RWPE1 (cell line): Measurements from ENCODE around the gene LRP1B.

Experiments
- CTCF ChIA-PET: fragments of 350-600 bp; sonication (Branson Sonifier 250); formaldehyde crosslinking; extraction: SDS; loops from one replicate; lab custom pipeline; 2021; lab: Yijun Ruan, JAX
- POLR2A ChIA-PET: fragments of 400-600 bp; formaldehyde crosslinking; extraction: SDS; loops from one replicate; lab custom pipeline; 2020; ENCODE audit warnings: antibody characterized with exemption; ENCODE audit not compliant: low non-redundant PET; lab: Yijun Ruan, JAX
- DNase-seq: peaks from one replicate; pipeline ENCODE4 v3.0.0; 2012; ENCODE audit warnings: low spot score
- H3K27ac ChIP-seq: fragments of 450-650 bp; 2 replicates; pipeline ENCODE4 v1.5.1; 2017
- TF ChIP-seq, protein P1 (sequence below): fragments of 450-650 bp; conservative IDR thresholded peaks from 2 replicates; pipeline ENCODE4 v1.5.1; 2017; ENCODE audit warnings: low read depth, mild to moderate bottlenecking

The LRP1B gene

DNA sequence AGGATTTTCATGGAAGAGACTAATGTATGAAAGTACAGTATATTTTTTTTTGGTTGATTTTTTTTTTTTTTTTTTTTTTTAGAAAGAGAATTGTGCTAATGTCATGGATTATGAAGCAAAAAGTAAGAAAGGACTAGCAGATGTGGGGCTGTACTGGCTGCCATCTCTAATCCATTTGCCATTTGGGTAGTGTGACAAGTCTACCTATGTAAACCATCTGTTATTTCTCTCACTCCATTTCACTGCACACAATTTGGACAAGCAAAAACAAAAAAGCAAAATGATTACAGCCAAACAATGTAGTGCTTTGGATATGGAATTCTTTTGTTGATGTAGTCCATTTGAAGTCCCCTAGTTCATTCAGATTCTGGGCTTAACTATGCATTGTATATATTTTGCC lies 1355.4 kb downstream of the LRP1B start:
- POLR2A ChIA-PET = no interaction called here
- DNase-seq = no peak
- TF ChIP-seq, protein P1, sequence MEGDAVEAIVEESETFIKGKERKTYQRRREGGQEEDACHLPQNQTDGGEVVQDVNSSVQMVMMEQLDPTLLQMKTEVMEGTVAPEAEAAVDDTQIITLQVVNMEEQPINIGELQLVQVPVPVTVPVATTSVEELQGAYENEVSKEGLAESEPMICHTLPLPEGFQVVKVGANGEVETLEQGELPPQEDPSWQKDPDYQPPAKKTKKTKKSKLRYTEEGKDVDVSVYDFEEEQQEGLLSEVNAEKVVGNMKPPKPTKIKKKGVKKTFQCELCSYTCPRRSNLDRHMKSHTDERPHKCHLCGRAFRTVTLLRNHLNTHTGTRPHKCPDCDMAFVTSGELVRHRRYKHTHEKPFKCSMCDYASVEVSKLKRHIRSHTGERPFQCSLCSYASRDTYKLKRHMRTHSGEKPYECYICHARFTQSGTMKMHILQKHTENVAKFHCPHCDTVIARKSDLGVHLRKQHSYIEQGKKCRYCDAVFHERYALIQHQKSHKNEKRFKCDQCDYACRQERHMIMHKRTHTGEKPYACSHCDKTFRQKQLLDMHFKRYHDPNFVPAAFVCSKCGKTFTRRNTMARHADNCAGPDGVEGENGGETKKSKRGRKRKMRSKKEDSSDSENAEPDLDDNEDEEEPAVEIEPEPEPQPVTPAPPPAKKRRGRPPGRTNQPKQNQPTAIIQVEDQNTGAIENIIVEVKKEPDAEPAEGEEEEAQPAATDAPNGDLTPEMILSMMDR = no peak
- CTCF ChIA-PET = interaction anchor here (0.7 kb wide), 1 partner anchor 136 kb away, joined by 5 read pairs; no protein-coding TSS in a partner anchor
- no peak overlapping the region for H3K27ac ChIP-seq

DNA sequence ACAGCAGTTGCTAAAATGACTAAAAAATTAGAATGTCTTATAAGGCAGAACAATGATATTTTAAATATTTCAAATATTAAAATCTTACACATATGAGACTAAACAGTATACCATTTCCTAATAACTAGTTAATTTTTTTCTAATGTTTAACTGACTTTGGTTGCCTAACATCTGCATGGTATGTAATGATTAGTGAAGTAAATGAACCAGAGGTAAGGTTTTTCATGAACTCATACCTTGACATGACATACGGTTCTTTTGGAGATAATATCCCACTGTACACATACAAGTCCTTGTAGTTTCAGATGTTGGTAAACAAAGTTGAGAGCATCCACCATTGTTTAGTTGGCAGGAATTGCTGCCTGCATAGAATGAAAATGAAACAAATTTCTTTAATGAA lies 1360.2 kb downstream of the LRP1B start:
- ChIA-PET CTCF (no interaction called here), POLR2A (no interaction called here)
- DNase-seq = no peak
- TF ChIP-seq, protein P1 = no peak
- no peak overlapping the region for H3K27ac ChIP-seq

DNA sequence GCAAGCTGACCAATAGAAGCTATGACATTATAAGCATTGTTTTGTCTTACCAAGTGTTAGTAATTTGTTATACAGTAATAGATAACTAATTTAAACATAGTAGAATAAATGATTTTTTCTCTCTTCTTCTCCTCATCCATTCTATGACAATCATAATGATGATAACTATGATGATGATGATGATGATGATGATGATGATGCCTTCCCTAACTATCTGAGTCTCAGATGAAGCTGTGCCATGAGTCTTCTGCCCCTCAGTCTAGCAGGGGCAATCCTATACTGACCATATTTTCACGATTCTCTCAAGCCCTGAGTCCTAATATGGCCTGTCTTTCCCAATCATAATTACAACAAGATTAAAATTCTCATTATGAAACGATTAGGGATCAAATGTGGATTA lies 1369.0 kb downstream of the LRP1B start:
- DNase-seq = no peak
- CTCF ChIA-PET = interaction anchor here (0.6 kb wide), 1 partner anchor 1126 kb away, joined by 3 read pairs; no protein-coding TSS in a partner anchor
- POLR2A ChIA-PET = no interaction called here
- TF ChIP-seq, protein P1 = no peak
- H3K27ac ChIP-seq = no peak overlapping the region

DNA sequence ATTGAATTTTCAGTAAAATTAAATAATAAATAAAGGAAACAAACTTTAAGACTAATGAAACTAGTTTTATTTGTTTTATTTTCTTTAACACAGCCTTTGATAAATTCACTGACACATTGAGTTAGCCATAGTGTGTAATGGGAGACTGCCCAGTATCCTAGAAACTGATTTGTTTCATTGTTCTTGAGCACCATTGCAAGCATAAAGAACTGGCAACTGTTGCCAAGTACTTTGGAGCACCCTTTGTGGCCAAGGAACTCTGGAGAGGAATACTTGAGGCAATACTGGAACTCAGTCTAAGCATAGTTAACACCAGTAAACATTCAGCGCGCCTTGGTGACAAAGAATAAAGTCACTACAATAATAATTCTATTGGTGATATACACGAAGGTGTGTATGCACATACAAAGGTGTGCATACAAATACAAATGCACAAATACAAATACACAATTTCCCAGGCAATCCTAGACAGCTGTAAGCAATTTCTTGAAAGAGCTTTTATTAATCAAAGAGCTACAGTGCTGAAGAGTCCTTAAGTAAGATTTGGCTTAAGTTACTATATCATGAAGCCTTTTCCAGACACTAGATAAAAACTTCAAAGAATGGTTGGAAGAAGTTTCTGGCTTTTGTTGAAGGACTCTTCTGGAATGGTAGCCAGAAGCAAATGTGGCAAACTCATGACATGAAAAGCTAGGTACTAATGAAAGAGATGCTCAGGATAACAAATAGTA lies 1371.2 kb downstream of the LRP1B start:
- ChIA-PET POLR2A (no interaction called here), CTCF (interaction anchor here (0.7 kb wide), 1 partner anchor 208 kb away, joined by 3 read pairs; no protein-coding TSS in a partner anchor)
- TF ChIP-seq, protein P1 = no peak
- H3K27ac ChIP-seq = no peak overlapping the region
- no peak for DNase-seq

DNA sequence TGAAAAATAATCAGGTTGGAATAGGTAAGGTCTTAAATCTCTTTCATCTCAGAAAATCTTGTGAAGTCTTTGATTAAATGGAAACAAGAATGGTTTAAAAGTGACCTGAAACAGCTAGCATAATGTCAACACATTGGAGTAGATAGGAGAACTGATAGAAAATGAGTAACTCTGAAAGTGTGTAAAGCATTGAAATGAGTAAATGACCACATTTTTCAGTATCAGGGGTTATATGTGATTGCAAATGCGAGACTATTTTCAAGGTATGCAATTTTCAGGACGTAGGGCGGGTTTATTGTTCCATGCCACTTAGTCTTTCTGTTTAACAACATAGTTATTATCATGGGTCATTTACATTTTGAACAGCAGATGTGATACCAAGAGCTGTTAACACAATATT lies 1383.2 kb downstream of the LRP1B start:
- TF ChIP-seq, protein P1 = no peak
- DNase-seq = no peak
- no peak overlapping the region for H3K27ac ChIP-seq
- CTCF ChIA-PET = no interaction called here
- POLR2A ChIA-PET = no interaction called here

DNA sequence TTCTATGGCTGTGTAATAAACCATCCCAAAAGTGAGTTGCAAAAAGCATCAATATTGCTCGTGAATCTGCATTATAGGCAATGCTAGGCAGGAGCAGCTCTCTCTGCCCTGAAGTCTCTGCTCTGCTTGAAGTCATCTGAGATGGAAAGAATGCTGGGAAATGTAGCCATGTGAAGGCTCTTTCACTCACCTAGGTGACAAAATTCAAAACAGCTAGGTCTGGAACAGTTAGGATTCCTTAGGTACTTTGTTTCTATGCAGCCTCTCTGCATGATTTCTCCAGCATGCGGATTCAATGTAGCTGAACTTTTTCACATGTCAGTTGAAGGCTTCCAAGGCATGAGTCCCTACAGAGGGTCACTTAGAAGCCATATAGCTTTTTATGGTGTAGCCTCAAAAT lies 1383.7 kb downstream of the LRP1B start:
- no peak overlapping the region for H3K27ac ChIP-seq
- ChIA-PET CTCF (no interaction called here), POLR2A (no interaction called here)
- no peak for DNase-seq
- TF ChIP-seq, protein P1 = no peak
